ENCODE results near the gene TSSC4. TPM values are rescaled to one million over a fixed set of nuclear protein-coding genes. Genes with fewer than 3 reads are reported as not detected.

Gene TSSC4
- total RNA-seq, 1 donor from 2014 or later: 59.7 TPM

Other genes starting within 250 kb of the TSSC4 start
- gene INS, start 239.5 kb upstream of the TSSC4 start, total RNA-seq: not detected in 2 replicates
- gene TH, start 228.9 kb upstream of the TSSC4 start, total RNA-seq: not detected in 2 replicates
- gene ASCL2, start 130.2 kb upstream of the TSSC4 start, total RNA-seq: 1.3 and 1.4 TPM in 2 replicates
- gene C11orf21, start 98.8 kb upstream of the TSSC4 start, total RNA-seq: 5.2 and 8.8 TPM in 2 replicates
- 6.8 and 7.3 TPM in 2 replicates for gene TSPAN32, start 98.7 kb upstream of the TSSC4 start, total RNA-seq
- gene CD81, start 23.4 kb upstream of the TSSC4 start, total RNA-seq: 130 and 132 TPM in 2 replicates
- gene TRPM5, start 43.8 kb downstream of the TSSC4 start, total RNA-seq: not detected in 2 replicates
- gene KCNQ1, start 44.3 kb downstream of the TSSC4 start, total RNA-seq: 6.5 and 8.6 TPM in 2 replicates

All from activated B cell treated with CpG ODN at 0.5 μM for 24 hours (primary cell).